Ishikawa (cell line): ENCODE data around the gene ADGRF3.
A peak's percentile ranks its signal among the peaks of the same experiment; 100 is the strongest.

Experiments used
- EP300 ChIP-seq: IDR thresholded peaks from 2 replicates; pipeline ENCODE4 v1.6.1; 2012; ENCODE audit warnings: borderline replicate concordance
- REST ChIP-seq: IDR thresholded peaks from 2 replicates; pipeline ENCODE4 v1.6.1; 2012; ENCODE audit warnings: low read depth, mild to moderate bottlenecking
- TF ChIP-seq, protein P1 (sequence below): IDR thresholded peaks from 2 replicates; pipeline ENCODE4 v1.6.1; 2012

DNA sequence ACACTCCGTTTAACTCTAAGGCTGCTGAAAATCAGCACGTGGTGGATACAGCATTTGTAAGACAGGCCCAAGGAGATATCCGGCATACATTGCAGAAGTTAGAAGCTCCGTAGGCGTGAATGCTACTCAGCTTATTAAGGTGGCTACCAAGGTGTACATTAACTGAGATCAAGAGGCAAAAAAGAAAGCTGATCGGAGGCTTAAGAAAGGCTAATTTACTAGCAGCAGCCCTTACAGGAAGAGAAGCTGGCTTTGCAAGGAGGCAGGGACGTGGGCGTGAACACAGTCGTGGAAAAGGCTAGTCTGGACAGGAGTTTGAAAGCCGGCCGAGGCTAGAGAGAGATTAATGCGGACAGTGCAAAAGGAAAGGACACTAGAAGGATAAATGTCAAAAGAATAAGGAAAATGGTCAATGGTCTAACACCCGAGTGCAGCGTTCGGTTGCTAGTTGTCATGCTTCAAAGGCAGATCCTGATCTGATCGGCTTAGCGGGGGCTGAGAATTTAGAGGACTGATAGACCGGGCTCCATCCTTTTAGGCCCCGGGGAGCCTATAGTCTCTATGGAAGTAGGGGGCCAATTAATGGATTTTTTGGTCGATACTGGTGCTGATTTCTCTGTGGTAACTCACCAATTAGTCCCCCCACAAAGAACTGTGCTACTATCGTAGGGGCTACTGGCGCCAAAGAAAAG, 46.2 kb downstream of the ADGRF3 start:
- TF ChIP-seq EP300 (no peak), REST (no peak)
- TF ChIP-seq, protein P1, sequence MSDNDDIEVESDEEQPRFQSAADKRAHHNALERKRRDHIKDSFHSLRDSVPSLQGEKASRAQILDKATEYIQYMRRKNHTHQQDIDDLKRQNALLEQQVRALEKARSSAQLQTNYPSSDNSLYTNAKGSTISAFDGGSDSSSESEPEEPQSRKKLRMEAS: peak; percentile 69; the same call in 1 of the 2 replicates
